ENCODE data around the gene DSCAML1. TPM values are rescaled to one million over a fixed set of nuclear protein-coding genes. Genes with fewer than 3 reads are reported as not detected.
A peak's percentile ranks its signal among the peaks of the same experiment; 100 is the strongest.
"Not testable (repeated sequence)": the region's sequence is repeated elsewhere in the genome, so short reads cannot be mapped to it uniquely, and the experiment has no call there.

The DSCAML1 gene
- total and polyA plus RNA-seq, 9 of the 15 experiments (the other 6 are each of a cell fraction or from before 2014, with no cell fraction given), result not detected

- WGBS (ENCODE audit: insufficient coverage, low coverage, missing lambda C conversion rate), result 72% methylated on average over 2 of the region's 2 CpGs
- POLR2A ChIA-PET; H3K27me3 ChIP-seq (ENCODE audit: control insufficient read depth in 2 of 2, insufficient read depth in 2 of 2, low read length in 2 of 2); CTCF ChIA-PET (ENCODE audit: low intra/inter-chr PET ratio); ATAC-seq; H3K9ac ChIP-seq (ENCODE audit: insufficient read depth in 1 of 2, low read depth in 2 of 2, low read length in 2 of 2); H3K79me2 ChIP-seq (ENCODE audit: control insufficient read depth, insufficient read depth, low read length); H3K27ac ChIP-seq (ENCODE audit: extremely low read depth, low read depth, low read length); H2AFZ ChIP-seq (ENCODE audit: low read depth, low read length); H3K36me3 ChIP-seq (ENCODE audit: control insufficient read depth, insufficient read depth, low read length); DNase-seq (ENCODE audit: extremely low read depth in 1 of 4, low spot score in 3 of 4); H3K4me1 ChIP-seq (replicated peaks in 1 of 2; ENCODE audit: control insufficient read depth in 2 of 2, insufficient read depth in 2 of 2, low read length in 2 of 2); H3K4me2 ChIP-seq (ENCODE audit: insufficient read depth, low read length); FAIRE-seq; in situ Hi-C loops (cut with MboI); BruUV-seq (replicated peaks); H3K4me3 ChIP-seq; H4K20me1 ChIP-seq (replicated peaks; ENCODE audit: control insufficient read depth, insufficient read depth, low read length); H3K9me3 ChIP-seq (replicated peaks; ENCODE audit: control insufficient read depth, insufficient read depth, low read depth, low read length); intact Hi-C loops (cut with micrococcal nuclease); H3K9me1 ChIP-seq (ENCODE audit: control insufficient read depth, insufficient read depth, low read length): not testable (repeated sequence)
- TF ChIP-seq ZNF146 (CRISPR knock-in tag; IDR thresholded peaks at IDR 0.05; ENCODE audit: unreplicated experiment) (peak; percentile 44), BCOR (IDR thresholded peaks at IDR 0.05) (peak; percentile 66), KDM1A (IDR thresholded peaks at IDR 0.05) (peak in 1 of 2 experiments; percentile 27; a peak in 1 of 4 replicates)
These were observed 397.7 kb downstream of the DSCAML1 start for GRCh38 chr11:117399100-117399840.

- TF ChIP-seq CBX3 (IDR thresholded peaks at IDR 0.05; ENCODE audit: borderline replicate concordance in 1 of 2, low read length in 2 of 2), result 0 out of 3 replicates have a peak, but pooled peaks of 1 of the 2 experiments have one; percentile 53
- peak; percentile 76 for TF ChIP-seq ZFP36 (IDR thresholded peaks at IDR 0.05; ENCODE audit: low read depth, low read length, partially characterized antibody)
- H3K4me1 ChIP-seq (replicated peaks in 1 of 2; ENCODE audit: control insufficient read depth in 2 of 2, insufficient read depth in 2 of 2, low read length in 2 of 2); FAIRE-seq; H3K36me3 ChIP-seq (ENCODE audit: control insufficient read depth, insufficient read depth, low read length); ATAC-seq; H3K4me2 ChIP-seq (ENCODE audit: insufficient read depth, low read length); in situ Hi-C loops (cut with MboI); H2AFZ ChIP-seq (ENCODE audit: low read depth, low read length); H4K20me1 ChIP-seq (replicated peaks; ENCODE audit: control insufficient read depth, insufficient read depth, low read length); H3K9ac ChIP-seq (ENCODE audit: insufficient read depth in 1 of 2, low read depth in 2 of 2, low read length in 2 of 2); BruUV-seq (replicated peaks); H3K9me3 ChIP-seq (replicated peaks; ENCODE audit: control insufficient read depth, insufficient read depth, low read depth, low read length); H3K27ac ChIP-seq (ENCODE audit: extremely low read depth, low read depth, low read length); CTCF ChIA-PET (ENCODE audit: low intra/inter-chr PET ratio); intact Hi-C loops (cut with micrococcal nuclease); DNase-seq (ENCODE audit: extremely low read depth in 1 of 4, low spot score in 3 of 4); H3K79me2 ChIP-seq (ENCODE audit: control insufficient read depth, insufficient read depth, low read length); H3K27me3 ChIP-seq (ENCODE audit: control insufficient read depth in 2 of 2, insufficient read depth in 2 of 2, low read length in 2 of 2); H3K4me3 ChIP-seq; H3K9me1 ChIP-seq (ENCODE audit: control insufficient read depth, insufficient read depth, low read length): not testable (repeated sequence)
- POLR2A ChIA-PET, result interaction anchor here (0.7 kb wide), 1 partner anchor 103 kb away, joined by 3 read pairs; no protein-coding TSS in a partner anchor
- WGBS (ENCODE audit: insufficient coverage, low coverage, missing lambda C conversion rate), result 84% methylated on average over 2 of the region's 2 CpGs
These were observed 398.4 kb downstream of the DSCAML1 start for GRCh38 chr11:117398618-117399017.

Data from K562 (cell line).